Mucosa of descending colon (tissue), 3 donors: Measurements from ENCODE around the gene DLG2. TPM values are rescaled to one million over a fixed set of nuclear protein-coding genes. Genes with fewer than 3 reads are reported as not detected.

Source experiments
- ATAC-seq: fragments of 200-7000 bp; cut with Tn5 transposase; one replicate; pipeline ENCODE4 v1.9.1; 2020; ENCODE audit warnings: mild to moderate bottlenecking, moderate library complexity
- DNase-seq, 3 donors: peaks; one replicate each; pipeline ENCODE4 v3.0.0-alpha.2; 2020
- H3K36me3 ChIP-seq: fragments of 200-600 bp; one replicate; pipeline ENCODE4 v1.8.0; 2021; ENCODE audit warnings: low read depth, mild to moderate bottlenecking
- H3K4me1 ChIP-seq: fragments of 200-600 bp; one replicate; pipeline ENCODE4 v1.8.0; 2021; ENCODE audit warnings: low read depth, mild to moderate bottlenecking
- H3K4me3 ChIP-seq: fragments of 200-600 bp; one replicate; pipeline ENCODE4 v1.8.0; 2021; ENCODE audit warnings: mild to moderate bottlenecking
- H3K9me3 ChIP-seq: fragments of 200-600 bp; one replicate; pipeline ENCODE4 v1.8.0; 2021; ENCODE audit warnings: mild to moderate bottlenecking
- CTCF ChIP-seq: fragments of 200-600 bp; IDR thresholded peaks from one replicate; pipeline ENCODE4 v1.8.0; 2022; ENCODE audit warnings: antibody characterized with exemption, mild to moderate bottlenecking
- intact Hi-C, 2 donors: fragments of 100-400 bp; cut with DNase I in 1 of 2; cut with micrococcal nuclease in 1 of 2; formaldehyde crosslinking; loops; one replicate each; pipeline versions ENCODE4 v1.11.0 to v1.11.1; 2022; cut with DNase I, micrococcal nuclease
- total RNA-seq, 3 donors: library from RNA; stranded (reverse); fragmentation: NEBNext Ultra II Directional in 2 of 3; extraction: Animal tissue kit (Norgen Biotek cat#: 25700) in 2 of 3; gene quantifications; one replicate each; pipeline versions ENCODE4 v1.2.1 to v1.2.4, GENCODE V29; 2021 to 2023
- donor health status: DM: no; HTN: no; CAD: no; lungs with moderate emphysema.
- donor health status: DM: no; HTN: no; CAD: no.
- donor health status: DM: no; HTN: yes; CAD: no.

Gene DLG2
- total RNA-seq, 3 donors from 2014 or later, result 2.1 to 11.1 (median 2.4) TPM

DNA sequence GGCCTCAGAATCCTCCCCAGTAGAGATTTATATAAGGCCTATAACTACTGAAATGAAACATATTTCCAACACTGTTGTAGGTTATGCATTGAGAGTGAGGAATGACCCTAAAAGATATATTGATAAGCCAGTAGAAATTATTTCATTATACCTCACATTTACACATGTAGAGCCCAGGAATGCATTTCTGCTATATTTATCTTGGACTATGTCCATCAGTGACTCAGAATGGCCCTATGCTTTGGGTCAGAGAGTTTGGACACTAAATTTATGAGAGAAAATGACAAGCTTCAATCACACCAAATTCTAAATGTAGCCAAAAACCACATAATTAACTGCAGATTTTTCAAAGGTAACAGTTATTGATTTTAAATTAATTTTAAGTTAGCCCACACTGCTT, 761.9 kb downstream of the DLG2 start:
- H3K36me3 ChIP-seq, result no peaks in the 10 kb centered on the region
- intact Hi-C loops, result no loop called here
- TF ChIP-seq CTCF, result no peak
- H3K4me3 ChIP-seq, result no peak overlapping the region
- DNase-seq, result no peak
- H3K4me1 ChIP-seq, result no peaks in the 10 kb centered on the region
- no peak for ATAC-seq
- no peaks in the 10 kb centered on the region for H3K9me3 ChIP-seq

- H3K4me3 ChIP-seq, result no peak overlapping the region
- no peaks in the 10 kb centered on the region for H3K36me3 ChIP-seq
- ATAC-seq (no peak), DNase-seq (no peak)
- intact Hi-C loops, result no loop called here
- no peaks in the 10 kb centered on the region for H3K9me3 ChIP-seq
- TF ChIP-seq CTCF, result no peak
- H3K4me1 ChIP-seq, result no peaks in the 10 kb centered on the region
These were observed 769.4 kb downstream of the DLG2 start for GRCh38 chr11:84857746-84858145.

DNA sequence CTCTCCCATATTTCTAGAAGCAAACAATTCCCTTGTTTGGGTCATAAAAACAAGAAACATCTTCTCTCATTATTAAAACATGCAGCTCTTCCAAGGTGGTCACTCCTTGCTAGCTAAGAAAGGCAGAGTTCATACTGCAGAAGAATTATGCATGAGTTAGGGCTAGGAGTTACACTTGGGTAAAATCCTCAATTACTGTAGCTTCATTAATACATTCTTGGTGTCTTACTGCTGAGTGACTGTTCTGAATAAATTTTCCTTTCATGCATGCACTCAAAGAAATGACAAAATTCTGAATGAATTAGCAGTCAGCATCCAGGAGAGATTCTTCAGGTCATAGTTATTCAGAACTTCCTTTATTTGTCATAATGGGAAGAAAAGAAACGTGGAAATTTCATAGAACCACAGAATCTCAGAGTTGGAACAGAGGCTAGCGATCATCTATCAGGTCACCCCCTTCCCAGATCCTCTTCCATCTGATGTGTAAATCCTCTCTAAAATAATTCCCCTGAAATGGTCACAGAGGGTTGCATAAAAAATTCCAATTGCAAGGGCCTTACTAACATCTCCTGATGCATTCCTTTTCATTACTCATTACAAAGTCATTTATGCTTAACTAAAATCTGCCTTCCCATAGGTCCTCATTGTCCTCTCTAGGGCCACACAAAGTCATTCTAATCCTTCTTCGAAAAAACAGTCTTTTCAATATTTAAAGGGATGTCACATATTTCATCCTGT, 771.5 kb downstream of the DLG2 start:
- ATAC-seq (no peak), DNase-seq (no peak)
- H3K4me3 ChIP-seq, result no peak overlapping the region
- no peaks in the 10 kb centered on the region for H3K4me1 ChIP-seq
- no peaks in the 10 kb centered on the region for H3K36me3 ChIP-seq
- H3K9me3 ChIP-seq, result no peaks in the 10 kb centered on the region
- intact Hi-C loops, result no loop called here
- no peak for TF ChIP-seq CTCF

DNA sequence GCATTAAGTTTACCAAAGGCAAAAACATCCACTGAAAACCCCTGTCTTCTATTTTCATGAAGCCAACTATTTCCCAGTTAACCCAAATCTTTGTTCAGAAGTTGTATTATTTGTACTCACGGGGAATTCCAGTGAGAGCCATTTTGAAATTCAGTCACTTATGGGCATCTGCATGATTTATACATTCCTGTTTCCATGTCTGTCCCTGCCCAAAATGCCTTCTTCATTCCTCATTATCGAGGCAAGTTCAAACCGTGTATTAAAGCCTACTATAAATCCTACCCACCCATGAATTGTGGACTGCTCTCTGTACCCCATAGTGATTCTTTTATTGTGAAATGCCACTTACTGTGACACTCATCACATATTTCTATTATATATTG, 772.7 kb downstream of the DLG2 start:
- no peaks in the 10 kb centered on the region for H3K9me3 ChIP-seq
- intact Hi-C loops, result no loop called here
- no peak for ATAC-seq
- DNase-seq, result no peak
- no peaks in the 10 kb centered on the region for H3K4me1 ChIP-seq
- no peak overlapping the region for H3K4me3 ChIP-seq
- TF ChIP-seq CTCF, result no peak
- H3K36me3 ChIP-seq, result no peaks in the 10 kb centered on the region

DNA sequence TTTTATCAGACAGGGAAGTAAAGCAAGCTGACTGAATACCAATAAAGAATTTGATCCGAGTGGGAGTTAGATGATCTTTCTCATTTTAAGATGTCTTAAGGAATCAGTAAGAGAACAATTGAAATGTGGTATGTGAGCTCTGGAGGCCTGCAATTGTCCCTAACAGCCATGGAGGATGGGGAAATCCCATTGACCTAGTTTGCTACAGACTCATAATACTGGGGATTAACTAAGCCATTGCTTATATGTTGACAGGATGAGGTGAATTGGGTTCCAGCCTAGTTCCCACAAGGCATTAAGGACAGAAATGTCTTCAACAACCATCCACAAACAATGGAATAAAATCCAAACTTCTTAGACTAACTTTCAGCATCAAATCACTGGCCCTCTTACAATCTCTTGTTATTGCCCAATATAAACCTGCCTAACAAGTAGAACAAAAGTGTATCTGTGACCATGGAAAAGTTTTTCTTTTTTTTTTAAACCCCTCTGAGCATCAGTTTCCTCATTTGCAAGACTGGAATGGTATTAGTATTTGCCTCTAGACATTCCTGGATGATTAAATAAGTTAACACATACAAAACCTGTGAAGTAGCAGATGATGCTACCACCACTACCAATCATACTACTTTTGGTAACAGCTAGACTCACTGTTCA, 773.2 kb downstream of the DLG2 start:
- intact Hi-C loops, result no loop called here
- no peak for TF ChIP-seq CTCF
- no peak for DNase-seq
- Histone ChIP-seq H3K36me3 (no peaks in the 10 kb centered on the region), H3K4me1 (no peaks in the 10 kb centered on the region), H3K4me3 (no peak overlapping the region), H3K9me3 (no peaks in the 10 kb centered on the region)
- ATAC-seq, result no peak
